ENCODE measurements around the gene PDE7B. TPM values are rescaled to one million over a fixed set of nuclear protein-coding genes. Genes with fewer than 3 reads are reported as not detected.

The PDE7B gene
- total and polyA plus RNA-seq, 2 of the 4 experiments (the other 2 are of a cell fraction): 7.8 to 12.4 TPM

DNA sequence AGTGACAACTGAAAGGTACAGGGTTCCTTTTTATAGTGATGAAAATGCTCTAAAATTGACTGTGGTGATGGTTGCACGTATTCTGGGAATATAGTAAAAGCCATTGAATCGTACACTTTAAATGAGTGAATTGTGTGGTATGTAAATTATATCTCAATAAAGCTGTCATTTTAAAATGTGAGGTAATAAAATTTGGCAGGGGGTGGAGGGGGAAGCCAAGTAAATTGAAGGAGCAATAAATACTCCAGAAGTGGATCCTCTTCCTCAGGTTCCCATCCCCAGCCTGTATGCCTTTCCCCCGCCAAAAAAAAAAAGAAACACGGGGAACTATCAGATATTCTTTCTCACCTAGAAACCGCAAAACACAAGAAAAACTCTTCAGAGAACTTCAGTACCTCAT, 237.2 kb downstream of the PDE7B start:
- ChIA-PET CTCF (interaction anchor here (0.9 to 1.0 kb wide), 2 partner anchors 14 to 25 kb away, joined by 4 read pairs; no protein-coding TSS in a partner anchor), POLR2A (ENCODE audit: unreplicated experiment) (no interaction called here)
- WGBS, 2 experiments (ENCODE audit: extremely low coverage in 2 of 2, insufficient read length in 1 of 2): 100% methylated on average over 1 of the region's 5 CpGs; no CpG with 5 or more reads in 1 of the 2 experiments
- ATAC-seq (ENCODE audit: low read depth): no peak
- DNase-seq: no peak
- H4K5ac ChIP-seq (ENCODE audit: low read depth, low read length): no peak overlapping the region
- no peak overlapping the region for H2BK20ac ChIP-seq (ENCODE audit: low read depth, low read length)
- H2AK9ac ChIP-seq (replicated peaks; ENCODE audit: low read depth, low read length, poor library complexity): no peak overlapping the region
- no peak overlapping the region for H2AK5ac ChIP-seq (ENCODE audit: low read depth, low read length)
- intact Hi-C loops (cut with micrococcal nuclease) (no loop called here), dilution Hi-C loops (cut with HindIII; ENCODE audit: low sequenced_read_pairs, unreplicated experiment) (no loop called here), in situ Hi-C loops (cut with MboI; ENCODE audit: low sequenced_read_pairs) (no loop called here)
- H2BK5ac ChIP-seq (ENCODE audit: low read depth, low read length, poor library complexity, severe bottlenecking): no peak overlapping the region
- H2AFZ ChIP-seq (replicated peaks; ENCODE audit: low read length, poor library complexity): no peak overlapping the region
- no peak overlapping the region for H3K9ac ChIP-seq (ENCODE audit: low read depth, low read length)
- BruUV-seq (replicated peaks): no TSS peak
- no peak overlapping the region for H2BK120ac ChIP-seq (ENCODE audit: low read depth, low read length)
- peaks cover 23 to 70% of the 10 kb centered on the region in 2 experiments; a peak in 3 of 4 replicates for H3K79me1 ChIP-seq (ENCODE audit: low read depth in 1 of 2, low read length in 2 of 2)
- peaks cover 21% of the 10 kb centered on the region for H3K4me1 ChIP-seq (ENCODE audit: control insufficient read depth, insufficient read depth, low read length)
- no peak overlapping the region for H2BK15ac ChIP-seq (ENCODE audit: low read depth, low read length)
- peaks cover 5% of the 10 kb centered on the region; the same call in 1 of the 2 replicates for H3K9me1 ChIP-seq (ENCODE audit: insufficient read depth, low read length)
- no peak overlapping the region for H3K23ac ChIP-seq (ENCODE audit: low read depth, low read length)
- H3K56ac ChIP-seq (ENCODE audit: extremely low read depth, insufficient read depth, low read length): no peak overlapping the region
- H4K20me1 ChIP-seq (ENCODE audit: insufficient read depth, low read length): no peaks in the 10 kb centered on the region
- H3K4me3 ChIP-seq (ENCODE audit: insufficient read depth, low read depth, low read length): no peak overlapping the region
- no peak overlapping the region for H3K18ac ChIP-seq (ENCODE audit: low read depth, low read length)
- no peak overlapping the region for H3K14ac ChIP-seq (replicated peaks; ENCODE audit: low read depth, low read length)
- H3K36me3 ChIP-seq (ENCODE audit: control insufficient read depth, insufficient read depth, low read length): peaks cover 2% of the 10 kb centered on the region; the same call in 1 of the 2 replicates
- H3K4me2 ChIP-seq (ENCODE audit: low read depth, low read length): no peak overlapping the region
- no peak overlapping the region for H4K91ac ChIP-seq (ENCODE audit: insufficient read depth, low read depth, low read length)
- no peaks in the 10 kb centered on the region for H3K27me3 ChIP-seq (ENCODE audit: control insufficient read depth, insufficient read depth, low read length)
- H3K9me3 ChIP-seq (ENCODE audit: control insufficient read depth, insufficient read depth, low read length): no peaks in the 10 kb centered on the region
- TF ChIP-seq MAZ (IDR thresholded peaks at IDR 0.05; ENCODE audit: borderline replicate concordance, low read depth, low read length): no peak
- no peak for TF ChIP-seq RCOR1 (IDR thresholded peaks at IDR 0.05; ENCODE audit: insufficient replicate concordance, low read length)
- TF ChIP-seq RFX5 (IDR thresholded peaks at IDR 0.05; ENCODE audit: low read depth, low read length): no peak
- no peak for TF ChIP-seq BHLHE40 (IDR thresholded peaks at IDR 0.05; ENCODE audit: low read depth, low read length)
- no peak for TF ChIP-seq CEBPB (IDR thresholded peaks at IDR 0.05; ENCODE audit: low read depth, low read length)
- no peak for TF ChIP-seq FOS (IDR thresholded peaks at IDR 0.05; ENCODE audit: low read depth, low read length)
- TF ChIP-seq MXI1 (IDR thresholded peaks at IDR 0.05; ENCODE audit: borderline replicate concordance, low read depth, low read length): no peak
- TF ChIP-seq SMC3 (IDR thresholded peaks at IDR 0.05; ENCODE audit: low read depth, low read length): no peak
- TF ChIP-seq, protein P1, sequence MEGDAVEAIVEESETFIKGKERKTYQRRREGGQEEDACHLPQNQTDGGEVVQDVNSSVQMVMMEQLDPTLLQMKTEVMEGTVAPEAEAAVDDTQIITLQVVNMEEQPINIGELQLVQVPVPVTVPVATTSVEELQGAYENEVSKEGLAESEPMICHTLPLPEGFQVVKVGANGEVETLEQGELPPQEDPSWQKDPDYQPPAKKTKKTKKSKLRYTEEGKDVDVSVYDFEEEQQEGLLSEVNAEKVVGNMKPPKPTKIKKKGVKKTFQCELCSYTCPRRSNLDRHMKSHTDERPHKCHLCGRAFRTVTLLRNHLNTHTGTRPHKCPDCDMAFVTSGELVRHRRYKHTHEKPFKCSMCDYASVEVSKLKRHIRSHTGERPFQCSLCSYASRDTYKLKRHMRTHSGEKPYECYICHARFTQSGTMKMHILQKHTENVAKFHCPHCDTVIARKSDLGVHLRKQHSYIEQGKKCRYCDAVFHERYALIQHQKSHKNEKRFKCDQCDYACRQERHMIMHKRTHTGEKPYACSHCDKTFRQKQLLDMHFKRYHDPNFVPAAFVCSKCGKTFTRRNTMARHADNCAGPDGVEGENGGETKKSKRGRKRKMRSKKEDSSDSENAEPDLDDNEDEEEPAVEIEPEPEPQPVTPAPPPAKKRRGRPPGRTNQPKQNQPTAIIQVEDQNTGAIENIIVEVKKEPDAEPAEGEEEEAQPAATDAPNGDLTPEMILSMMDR (conservative IDR thresholded peaks at IDR 0.05; ENCODE audit: low read depth, low read length): no peak
- TF ChIP-seq, protein P2, sequence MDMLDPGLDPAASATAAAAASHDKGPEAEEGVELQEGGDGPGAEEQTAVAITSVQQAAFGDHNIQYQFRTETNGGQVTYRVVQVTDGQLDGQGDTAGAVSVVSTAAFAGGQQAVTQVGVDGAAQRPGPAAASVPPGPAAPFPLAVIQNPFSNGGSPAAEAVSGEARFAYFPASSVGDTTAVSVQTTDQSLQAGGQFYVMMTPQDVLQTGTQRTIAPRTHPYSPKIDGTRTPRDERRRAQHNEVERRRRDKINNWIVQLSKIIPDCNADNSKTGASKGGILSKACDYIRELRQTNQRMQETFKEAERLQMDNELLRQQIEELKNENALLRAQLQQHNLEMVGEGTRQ (IDR thresholded peaks at IDR 0.05; ENCODE audit: low read depth, low read length): no peak
- H3K27ac ChIP-seq (ENCODE audit: insufficient read depth, low read length): no peak overlapping the region
- H4K8ac ChIP-seq (ENCODE audit: low read depth in 2 of 2, low read length in 2 of 2): no peak overlapping the region
- no peak overlapping the region for H3K4ac ChIP-seq (ENCODE audit: low read depth, low read length)
